ENCODE measurements around the gene UBE2F.

UBE2F gene, protein sequence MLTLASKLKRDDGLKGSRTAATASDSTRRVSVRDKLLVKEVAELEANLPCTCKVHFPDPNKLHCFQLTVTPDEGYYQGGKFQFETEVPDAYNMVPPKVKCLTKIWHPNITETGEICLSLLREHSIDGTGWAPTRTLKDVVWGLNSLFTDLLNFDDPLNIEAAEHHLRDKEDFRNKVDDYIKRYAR

DNA sequence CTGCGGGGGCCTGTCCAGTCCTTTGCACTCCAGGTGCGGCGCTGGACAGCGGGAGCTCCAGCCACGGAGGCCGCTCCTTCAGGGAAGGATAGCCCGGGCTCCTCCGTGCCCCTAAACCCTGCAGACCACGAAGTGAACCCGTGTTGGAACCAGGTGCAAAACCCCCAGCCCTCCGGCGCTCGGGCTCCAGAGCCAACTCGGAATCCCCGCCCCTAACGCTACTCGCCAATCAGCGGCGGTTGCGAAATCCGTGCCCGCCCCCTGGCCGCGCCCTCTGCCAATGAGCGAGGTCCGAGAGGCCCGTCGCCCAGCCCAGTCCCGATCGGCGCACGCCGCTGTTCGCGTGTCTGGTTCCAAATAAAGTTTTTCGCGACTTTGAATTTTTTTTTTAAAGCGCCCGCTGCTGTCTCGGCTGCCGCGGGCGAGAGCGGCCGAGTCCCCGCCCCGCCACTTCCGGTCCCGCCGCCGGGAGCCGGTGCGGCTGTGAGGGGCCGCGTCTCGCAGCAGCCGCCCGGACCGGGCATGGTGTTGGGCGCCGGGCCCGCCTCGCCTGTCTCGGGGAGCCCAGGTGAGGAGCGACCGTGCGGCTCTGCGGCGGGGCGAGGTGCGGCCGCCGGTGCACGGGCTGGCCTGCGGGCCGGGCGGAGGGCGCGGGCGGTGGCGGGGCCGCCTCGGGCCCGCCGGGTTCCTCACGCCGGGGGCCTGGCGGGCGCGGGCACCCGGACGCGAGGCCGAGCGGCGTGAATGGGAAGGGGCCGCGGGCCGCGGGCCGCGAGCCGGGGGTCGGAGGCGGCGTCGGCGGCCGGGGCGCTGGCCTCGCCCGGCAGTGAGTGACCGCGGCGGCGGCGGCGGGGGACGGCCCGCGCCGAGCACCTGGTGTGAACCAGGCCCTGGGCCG, at the start of gene UBE2F:
UBE2F (plus strand) TSS at position 450 of the 898 bp plus-strand sequence. CDS start 6,094 bp downstream, outside the sequence.
- DNase-seq, result peak; percentile 99

DNA sequence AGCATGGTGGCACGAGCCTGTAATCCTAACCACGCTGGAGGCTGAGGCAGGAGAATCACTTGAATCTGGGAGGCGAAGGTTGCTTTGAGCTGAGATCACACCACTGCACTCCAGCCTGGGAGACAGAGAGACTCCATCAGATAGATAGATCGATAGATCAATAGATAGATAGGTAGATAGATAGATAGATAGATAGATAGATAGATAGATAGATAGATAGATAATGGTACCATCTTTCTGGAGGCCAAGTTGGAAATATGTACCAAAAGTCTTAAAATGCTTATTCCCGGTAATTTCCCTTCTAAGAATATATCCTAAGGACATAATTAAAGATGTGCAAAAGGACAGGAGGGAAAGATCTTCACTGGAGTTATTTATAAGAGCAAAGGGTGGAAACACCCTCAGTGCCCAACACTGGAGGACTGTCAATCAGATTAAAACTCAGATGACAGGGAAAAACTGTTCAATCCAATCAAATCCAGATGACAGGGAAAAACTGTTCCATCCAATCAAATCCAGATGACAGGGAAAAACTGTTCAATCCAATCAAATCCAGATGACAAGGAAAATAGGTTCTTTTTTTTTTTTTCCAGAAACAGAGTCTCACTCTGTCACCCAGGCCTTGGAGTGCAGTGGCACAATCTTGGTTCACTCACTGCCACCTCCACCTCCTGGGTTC, 49.0 kb upstream of the UBE2F start:
- no peak for DNase-seq

DNA sequence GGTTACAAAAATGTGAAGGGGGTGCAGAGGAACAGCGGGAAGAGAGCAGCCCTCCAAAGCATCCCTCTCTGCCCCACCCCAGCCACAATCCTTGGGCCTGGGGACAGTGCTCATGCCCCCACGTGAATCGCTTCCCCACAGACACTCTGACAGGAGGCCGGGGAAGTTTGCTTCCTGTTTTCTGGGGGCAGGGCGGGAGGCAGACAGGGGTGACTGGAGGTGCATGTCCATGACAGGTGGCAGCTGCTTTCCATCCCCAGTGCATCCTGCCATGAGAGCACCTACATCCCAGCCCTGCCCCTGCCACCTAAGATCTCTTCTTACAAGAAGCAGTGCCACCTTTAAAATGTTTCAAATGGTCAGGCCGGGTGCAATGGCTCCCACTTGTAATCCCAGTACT, 47.2 kb upstream of the UBE2F start:
- peak; percentile 51 for DNase-seq

DNA sequence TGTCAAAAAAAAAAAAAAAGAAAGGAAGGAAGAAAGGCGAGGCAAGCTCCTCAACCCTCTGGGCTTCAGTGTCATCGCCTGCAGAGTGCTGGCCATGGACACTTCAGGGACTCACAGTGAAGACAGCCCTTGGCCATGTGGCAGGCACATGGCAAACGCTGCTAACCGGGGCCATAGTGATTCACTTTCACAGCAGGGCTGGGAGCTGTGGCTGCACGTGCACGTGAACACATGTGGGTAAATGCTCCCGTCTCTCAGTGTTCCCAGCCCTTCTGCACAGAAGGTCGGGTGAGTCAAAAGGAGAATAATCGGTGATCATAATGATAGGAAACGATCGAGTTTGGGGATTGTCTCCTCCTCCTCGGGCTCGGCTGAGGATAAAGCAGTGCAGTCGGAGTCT, 46.1 kb upstream of the UBE2F start:
- DNase-seq, result no peak

DNA sequence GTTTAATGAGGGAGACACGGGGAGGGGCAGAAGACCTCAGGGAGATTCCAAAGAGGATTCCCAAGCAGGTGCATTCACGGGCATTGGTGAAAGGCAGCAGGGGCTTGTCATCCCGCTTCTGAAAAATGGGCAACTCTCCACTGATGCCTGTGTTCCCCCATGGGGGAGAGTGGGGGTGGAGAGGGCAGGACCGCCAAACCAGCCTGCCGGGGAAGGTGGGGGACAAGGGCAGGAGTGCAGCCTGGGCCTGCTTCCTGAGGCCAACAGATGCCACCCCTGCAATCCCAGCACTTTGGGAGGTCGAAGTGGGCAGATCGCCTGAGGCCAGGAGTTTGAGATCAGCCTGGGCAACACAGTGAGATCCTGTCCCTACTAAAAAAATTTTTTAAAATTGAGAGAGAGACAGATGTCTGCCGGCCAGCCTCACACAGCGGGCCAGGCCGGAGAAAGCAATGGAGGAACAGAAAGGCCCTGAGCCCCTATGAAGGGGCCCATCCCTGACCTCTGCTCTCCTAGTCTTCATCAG, 44.8 kb upstream of the UBE2F start:
- DNase-seq, result no peak

DNA sequence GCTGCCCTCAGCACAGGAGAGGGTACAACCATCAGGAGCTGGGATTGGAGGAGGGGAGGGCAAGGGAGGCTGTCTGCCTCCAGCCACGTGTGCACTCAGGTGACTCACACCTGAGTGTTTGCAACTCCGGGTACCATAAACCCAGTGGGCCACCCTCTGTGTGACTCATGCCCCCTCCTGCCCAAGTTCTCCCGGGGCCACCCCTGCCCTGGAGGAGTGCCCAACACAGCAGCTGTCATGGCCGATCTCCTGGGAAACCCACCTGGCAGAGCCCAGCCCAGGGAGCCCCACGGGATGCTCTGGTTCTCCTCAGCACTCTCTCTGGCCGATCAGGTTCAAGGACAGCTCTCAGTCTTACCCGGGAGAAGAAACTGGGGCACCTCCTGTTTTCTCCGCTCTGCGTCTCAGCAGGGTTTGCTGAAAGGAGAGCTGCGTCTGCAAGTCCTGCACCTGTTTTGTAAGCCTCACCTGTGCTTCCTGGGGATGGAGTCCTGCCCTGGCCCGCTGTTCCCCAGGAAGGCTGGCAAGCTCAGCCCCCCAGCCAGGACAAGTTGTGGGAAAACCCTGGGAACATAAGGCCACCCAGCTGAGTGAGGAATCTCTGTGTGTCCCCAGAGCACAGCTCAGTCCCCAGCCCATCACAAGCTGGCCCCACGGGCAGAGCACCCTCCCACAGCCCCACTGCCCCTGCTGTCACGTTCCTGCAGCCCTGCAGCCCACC, 44.0 kb upstream of the UBE2F start:
- DNase-seq, result no peak

DNA sequence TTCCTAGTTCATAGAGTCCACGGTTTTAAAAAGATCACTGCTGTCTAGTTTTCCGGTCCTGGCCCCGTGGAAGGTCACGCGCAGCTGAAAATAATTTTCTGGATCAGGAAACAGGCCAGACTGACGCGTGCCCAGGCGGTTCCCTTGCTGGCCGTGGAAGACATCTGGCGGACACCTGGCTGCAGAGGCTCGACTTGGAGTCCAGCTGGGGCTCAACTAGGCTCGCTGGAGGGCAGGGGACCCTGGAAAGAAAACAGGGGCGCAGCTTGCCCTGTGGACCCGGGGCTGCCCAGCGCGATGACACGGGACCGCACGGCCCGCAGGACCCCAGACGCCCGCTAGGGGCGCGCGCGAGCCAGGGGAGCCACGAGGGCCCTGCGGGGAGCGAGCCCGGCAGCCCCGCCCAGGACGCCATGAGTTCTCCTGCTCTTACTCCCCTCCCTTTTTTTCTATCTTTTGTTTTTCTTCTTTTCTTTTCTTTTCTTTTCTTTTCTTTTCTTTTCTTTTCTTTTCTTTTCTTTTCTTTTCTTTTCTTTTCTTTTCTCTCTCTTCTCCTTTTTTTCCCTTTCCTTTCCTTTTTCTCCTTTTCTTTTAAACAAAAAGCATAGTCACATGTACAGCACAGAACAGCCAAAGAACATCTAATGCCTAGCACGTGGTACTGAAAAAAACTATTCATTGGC, 43.2 kb upstream of the UBE2F start:
- peak; percentile 87 for DNase-seq

DNA sequence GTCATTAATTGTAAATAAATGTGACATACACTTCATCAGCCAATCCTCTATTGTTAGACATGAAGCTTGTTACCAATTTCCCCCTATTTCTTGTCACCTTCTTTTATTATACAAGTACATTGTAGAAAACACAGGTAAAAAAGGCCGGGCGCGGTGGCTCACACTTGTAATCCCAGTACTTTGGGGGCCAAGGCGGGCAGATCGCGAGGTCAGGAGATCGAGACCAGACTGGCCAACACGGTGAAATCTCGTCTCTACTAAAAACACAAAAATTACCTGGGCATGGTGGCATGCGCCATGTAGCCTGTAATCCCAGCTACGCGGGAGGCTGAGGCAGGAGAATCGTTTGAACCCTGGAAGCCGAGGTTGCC, 42.7 kb upstream of the UBE2F start:
- no peak for DNase-seq

DNA sequence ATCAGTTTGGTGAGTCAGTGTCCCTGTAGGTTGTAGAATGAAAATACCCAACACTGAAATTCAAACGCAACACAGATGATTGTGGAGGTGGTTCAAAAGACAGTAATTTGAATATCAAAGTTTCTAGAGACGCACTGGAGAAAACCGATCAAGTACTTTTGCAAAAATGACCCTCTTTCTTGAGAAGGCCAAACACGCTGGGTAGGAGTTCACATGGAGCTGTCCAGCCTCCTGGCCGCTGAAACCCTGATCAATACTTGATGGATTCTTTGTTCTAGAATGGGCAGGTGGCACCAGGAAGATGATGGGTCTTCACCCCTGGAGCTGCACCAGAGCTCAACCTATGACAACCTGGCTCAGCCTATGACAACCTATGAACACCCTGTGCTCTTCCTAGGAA, 39.7 kb upstream of the UBE2F start:
- DNase-seq, result no peak

DNA sequence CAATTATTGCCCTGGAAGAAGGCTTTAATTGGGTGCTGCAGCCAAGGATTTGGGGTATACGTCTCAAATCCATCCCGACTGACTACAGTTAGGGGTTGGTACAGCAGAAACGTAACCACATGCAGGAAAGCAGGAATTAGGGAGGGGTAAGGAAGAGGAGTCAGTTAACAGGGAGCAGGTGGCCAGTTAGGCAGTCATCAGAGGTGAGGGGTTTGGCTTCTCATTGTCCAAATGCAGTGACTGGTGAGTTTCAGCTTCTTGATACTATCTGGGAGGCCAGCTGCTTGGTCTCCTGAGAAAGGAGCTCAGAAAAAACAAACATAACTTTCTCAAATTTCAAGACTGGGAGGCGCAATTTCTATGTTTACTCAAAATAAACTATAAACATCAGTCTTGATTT, 38.8 kb upstream of the UBE2F start:
- DNase-seq, result no peak

DNA sequence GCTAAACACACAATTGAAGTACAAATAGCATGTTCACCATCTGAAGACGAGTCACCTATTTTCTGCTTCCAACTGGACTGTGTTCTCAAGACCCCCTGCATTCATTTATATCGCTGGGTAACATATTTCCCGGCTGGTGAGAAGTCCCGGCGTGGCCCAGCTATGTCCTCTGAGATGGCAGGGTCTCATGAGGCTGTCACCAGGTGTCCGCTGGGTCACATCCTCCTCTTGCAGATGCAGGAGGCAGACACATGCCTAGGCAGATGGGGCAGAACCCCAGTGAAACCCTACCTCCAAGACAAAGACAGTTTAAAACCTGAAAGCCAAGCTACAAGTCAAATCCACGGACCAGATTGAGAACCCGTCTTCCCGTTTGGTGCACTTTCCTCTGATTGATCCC, 36.8 kb upstream of the UBE2F start:
- no peak for DNase-seq

DNA sequence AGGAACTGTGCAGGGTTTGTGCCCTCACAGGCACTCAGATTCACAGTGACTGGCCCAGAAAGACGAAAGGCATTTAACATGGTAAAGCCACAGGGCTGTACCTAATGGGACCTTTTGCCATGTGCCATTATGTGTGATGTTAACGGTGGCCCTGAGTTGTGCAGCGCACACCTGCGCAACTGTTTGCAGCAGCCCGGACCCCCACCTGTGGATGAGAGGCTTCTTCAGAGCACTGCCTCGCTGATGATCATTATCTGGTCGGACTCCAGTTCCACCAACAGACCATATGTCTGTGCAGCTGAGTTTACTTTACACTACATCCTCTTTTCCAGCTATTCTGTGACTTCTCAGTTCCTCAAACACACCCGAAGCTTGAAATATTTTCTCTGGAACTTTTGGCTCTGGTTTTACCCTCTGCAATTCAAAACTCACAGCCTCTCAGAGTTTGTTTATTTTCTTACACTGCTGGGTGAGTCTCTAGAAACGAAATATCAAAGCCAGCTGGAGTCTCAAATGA, 35.6 kb upstream of the UBE2F start:
- peak; percentile 72 for DNase-seq

DNA sequence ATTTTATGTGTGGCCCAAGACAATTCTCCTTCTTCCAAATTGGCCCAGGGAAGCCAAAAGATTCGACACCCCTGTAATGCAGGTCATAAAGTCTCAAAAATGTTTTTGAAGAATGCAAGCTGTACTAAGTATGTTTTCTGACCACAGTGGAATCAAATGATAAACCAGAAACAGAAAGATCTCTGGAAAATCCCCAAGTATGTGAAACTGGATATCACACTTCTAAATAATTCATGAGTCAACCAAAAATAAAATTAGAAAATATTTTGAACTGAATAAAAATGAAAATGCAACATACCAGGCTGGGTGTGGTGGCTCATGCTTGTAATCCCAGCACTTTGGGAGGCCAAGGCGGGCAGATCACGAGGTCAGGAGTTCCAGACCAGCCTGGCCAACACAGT, 34.1 kb upstream of the UBE2F start:
- peak; percentile 59 for DNase-seq

DNA sequence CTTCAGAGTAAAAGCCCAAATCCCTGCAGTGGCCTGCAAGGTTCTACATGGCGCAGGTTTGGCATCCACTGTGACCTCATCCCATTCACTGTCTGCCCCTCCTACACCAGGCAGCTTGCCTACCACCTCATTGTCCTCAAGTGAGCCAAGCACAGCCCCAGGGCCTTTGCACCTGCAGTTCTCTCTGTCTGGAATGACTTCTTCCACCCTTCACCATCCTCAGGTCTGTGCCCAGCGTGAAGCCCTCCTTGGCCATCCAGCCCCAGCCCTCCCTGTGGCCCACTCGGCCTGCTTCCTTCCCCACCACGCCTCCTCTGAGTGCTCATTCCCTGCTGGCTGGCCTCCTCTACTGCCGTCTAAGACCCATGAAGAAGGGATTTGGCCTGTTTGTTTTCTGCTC, 32.6 kb upstream of the UBE2F start:
- no peak for DNase-seq

DNA sequence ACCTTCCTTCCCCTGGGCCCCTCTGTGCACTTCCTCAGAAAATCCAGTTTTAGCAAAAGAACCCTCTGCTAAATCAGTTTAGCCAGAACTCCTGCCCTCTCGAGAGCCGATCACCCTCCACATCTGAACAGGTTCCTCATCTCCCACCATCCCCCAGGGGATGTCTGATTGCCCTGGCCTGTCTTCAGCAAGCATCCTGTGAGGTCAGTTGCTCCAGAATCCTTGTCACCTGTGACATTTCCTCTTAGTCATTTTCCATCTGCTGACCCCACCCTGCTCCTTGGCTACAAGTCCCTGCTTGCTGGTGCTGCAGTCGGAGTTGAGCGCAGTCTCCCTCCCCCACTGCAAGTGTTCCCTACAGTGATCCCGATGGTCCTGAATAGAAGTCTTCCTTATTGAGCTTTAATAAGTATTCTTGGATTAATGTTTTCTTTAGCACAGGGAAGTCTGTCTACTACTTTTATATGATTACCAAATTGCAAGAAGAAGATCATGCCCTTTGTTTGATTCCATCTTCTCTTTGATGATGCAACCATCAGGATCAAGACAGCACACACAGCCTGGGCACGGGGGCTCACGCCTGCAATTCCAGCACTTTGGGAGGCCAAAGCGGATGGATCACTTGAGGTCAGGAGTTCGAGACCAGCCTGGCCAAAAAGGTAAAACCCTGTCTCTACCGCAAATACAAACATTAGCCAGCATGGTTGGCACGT, 30.9 kb upstream of the UBE2F start:
- no peak for DNase-seq

DNA sequence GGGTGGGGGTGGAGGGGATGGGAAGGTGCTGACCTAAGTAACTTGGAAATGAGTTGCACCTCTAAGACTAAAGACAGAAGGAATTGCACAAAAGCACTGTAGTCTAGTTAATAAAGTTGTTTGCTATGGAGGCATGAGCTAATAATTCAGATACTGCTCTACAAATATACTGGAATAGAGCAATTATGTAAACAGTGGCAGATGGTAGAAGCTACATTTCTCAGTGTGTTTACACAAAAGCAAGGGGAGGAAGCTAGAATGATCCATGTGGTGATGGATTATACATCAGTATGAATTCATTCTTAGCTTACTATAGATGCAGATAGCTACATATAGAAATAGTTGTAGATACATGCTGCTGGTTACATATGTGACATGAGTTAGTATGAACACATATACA, 27.6 kb upstream of the UBE2F start:
- no peak for DNase-seq

DNA sequence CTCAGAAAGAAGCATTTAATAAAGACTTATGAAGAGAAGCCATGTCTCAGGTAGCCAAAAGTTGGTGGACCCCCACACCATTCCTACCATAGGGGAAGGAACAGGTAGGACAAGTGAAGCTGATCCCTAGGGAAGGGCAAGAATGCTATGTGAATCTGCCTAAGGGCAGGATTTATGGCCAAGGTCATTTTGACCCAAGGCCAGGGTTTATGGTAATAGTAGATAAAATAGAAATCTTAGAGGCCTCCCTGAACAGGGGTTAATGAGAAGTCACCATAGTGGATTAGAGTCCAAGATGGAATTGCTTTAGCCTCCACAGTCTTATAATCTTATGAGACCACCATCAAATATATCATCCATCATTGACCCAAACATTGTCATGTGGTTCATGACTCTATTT, 26.0 kb upstream of the UBE2F start:
- DNase-seq, result no peak

DNA sequence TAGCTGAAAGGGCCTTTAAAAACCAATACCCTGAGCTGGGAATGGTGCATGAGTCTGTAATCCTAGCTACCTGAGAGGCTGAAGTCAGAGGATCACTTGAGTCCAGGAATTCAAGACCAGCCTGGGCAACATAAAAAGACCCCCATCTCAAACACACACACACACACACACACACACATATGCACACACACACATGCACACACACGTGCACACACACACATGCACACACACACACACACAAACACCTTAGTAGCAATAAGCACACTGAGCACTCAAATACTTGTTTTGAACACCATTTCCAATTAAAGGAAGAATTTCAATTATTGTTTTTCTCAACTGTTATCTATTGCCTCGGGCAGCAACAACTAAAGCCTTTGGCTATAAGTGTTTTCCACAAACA, 25.6 kb upstream of the UBE2F start:
- DNase-seq, result no peak

DNA sequence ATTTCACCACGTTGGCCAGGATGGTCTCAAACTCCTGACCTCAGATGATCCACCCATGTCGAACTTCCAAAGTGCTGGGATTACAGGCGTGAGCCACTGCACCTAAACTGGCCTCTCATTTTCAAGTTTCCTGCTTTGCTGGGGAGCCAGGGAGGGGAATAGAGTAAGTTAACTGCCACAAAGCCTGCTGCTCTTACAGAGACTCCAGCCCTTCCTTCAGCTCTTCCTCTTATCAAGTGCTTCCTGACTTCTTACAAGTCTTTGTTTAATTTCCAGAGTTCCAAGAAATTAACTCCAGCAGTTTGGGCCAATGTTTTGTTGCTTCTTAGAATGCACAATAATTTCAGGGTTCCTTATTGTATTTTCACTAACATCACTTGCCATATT, 24.3 kb upstream of the UBE2F start:
- DNase-seq, result no peak

DNA sequence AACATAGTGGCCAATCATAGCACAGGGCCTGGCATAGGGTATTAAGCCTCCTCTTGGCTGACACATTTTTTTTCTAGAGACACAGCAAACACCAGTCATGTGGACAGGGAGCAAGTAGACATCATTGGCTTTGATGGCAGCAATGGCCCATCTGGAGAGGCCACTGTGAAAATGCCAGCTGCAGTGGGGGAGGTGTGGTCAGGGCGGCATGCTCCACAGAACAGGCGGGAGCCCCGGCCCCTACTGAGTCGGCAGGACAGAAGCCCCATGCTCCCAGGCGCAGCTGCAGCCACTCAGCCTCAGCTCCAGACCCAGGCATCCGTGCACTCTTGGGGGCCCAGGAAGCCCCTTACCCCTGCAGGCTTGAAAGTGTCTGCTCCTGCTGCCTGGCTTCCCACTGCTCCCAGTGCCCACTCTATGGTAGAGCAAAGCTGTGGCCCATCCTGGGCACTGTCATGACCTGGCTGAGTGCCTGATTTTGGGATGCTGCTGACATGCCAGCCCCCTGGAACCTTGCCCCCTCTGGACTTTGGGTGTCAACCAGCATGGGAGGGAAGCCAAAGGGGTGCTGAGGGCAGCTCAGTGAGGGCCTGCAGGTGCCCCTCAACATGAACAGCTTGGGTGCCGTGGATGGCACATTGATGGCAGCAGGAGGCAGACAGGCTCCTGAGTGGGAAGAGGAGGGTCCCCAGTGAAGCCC, 23.3 kb upstream of the UBE2F start:
- no peak for DNase-seq

DNA sequence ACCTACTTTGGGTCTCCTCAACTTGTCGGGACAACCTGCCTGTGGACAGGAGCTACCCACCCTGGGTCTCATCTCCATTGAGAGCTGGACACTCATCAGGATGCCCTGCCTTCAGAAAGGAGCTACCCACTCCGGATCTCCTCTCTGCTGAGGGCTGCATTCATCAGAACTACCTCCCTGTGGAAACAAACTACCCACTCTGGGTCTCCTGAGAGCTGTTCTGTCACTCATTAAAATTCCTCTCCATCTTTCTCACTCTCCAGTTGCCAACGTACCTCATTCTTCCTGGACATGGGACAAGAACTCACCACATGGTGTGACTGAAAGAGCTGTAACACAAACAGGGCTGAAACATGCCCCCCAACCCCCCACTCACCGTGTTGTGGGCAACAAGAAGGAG, 22.5 kb upstream of the UBE2F start:
- no peak for DNase-seq
